H1 (cell line): ENCODE data around the gene EVI5. TPM values are rescaled to one million over a fixed set of nuclear protein-coding genes. Genes with fewer than 3 reads are reported as not detected.

ENCODE experiments used
- ATF2 ChIP-seq: IDR thresholded peaks from 2 replicates; pipeline ENCODE4 v1.6.1; 2012; ENCODE audit warnings: low read length, inconsistent platforms
- CTCF ChIP-seq, 3 experiments: IDR thresholded peaks; 1 replicate in 2 of 3; 2 replicates in 1 of 3; pipeline versions ENCODE4 v1.5.1 to v1.6.1; 2011; ENCODE audit warnings: low read length in 3 of 3, mild to moderate bottlenecking in 3 of 3, inconsistent platforms in 2 of 3, low read depth in 1 of 3, moderate library complexity in 1 of 3; ENCODE audit not compliant: insufficient read depth in 1 of 3; ENCODE audit errors: control extremely low read depth in 1 of 3
- SAP30 ChIP-seq: fragments of 300-600 bp; sonication (generic); IDR thresholded peaks from 2 replicates; pipeline ENCODE4 v1.7.1; 2012; ENCODE audit warnings: low read length, moderate library complexity, mild to moderate bottlenecking, inconsistent platforms; ENCODE audit not compliant: insufficient read depth, insufficient replicate concordance
- TAF7 ChIP-seq: optimal IDR thresholded peaks from 2 replicates; pipeline ENCODE3; 2011; ENCODE audit warnings: low read depth, mild to moderate bottlenecking, inconsistent platforms, low read length, moderate library complexity, borderline replicate concordance
- polyA plus RNA-seq, 7 experiments: library from polyadenylated mRNA; depleted of rRNA in 3 of 7; stranded (reverse) in 5 of 7; unstranded in 2 of 7; fragments of >200 nt in 5 of 7; fragments of 200-250 nt in 2 of 7; gene quantifications; 1 replicate in 5 of 7; 2 replicates in 1 of 7; 4 replicates in 1 of 7; pipeline versions ENCODE4 v1.2.1 to v1.2.3, GENCODE V29; 2011 to 2013; ENCODE audit warnings: missing spikeins in 2 of 7, mixed read lengths in 2 of 7
- total RNA-seq: library from RNA; stranded (reverse); fragmentation: NEBNext Ultra II Directional; extraction: Animal tissue kit (Norgen Biotek cat#: 25700); gene quantifications from 2 replicates; pipeline ENCODE4 v1.2.1, GENCODE V29; 2021

The EVI5 gene
- total and polyA plus RNA-seq, 2 of the 8 experiments (the other 6 are each of a cell fraction or from before 2014, with no cell fraction given) = 1.7 to 13.7 TPM

- TF ChIP-seq SAP30 = no peak
- TF ChIP-seq TAF7 = no peak
- TF ChIP-seq ATF2 = no peak
- no peak for TF ChIP-seq CTCF (IDR thresholded peaks at IDR 0.05; ENCODE audit: control extremely low read depth in 1 of 3, insufficient read depth in 1 of 3, low read depth in 1 of 3, low read length in 3 of 3)
These were observed 230.7 kb downstream of the EVI5 start (continued) for GRCh38 chr1:92554216-92554615.
